NB4 (cell line): ENCODE data around the gene NBEAL2.

Experiments used
- MYC ChIP-seq: IDR thresholded peaks from 2 replicates; pipeline ENCODE4 v1.6.1; 2011; ENCODE audit warnings: low read depth, low read length
- POLR2A ChIP-seq: IDR thresholded peaks from 2 replicates; pipeline ENCODE4 v1.6.1; 2011; ENCODE audit warnings: mild to moderate bottlenecking; ENCODE audit not compliant: insufficient read length; ENCODE audit errors: extremely low read depth
- TF ChIP-seq, protein P1 (sequence below): IDR thresholded peaks from one replicate; pipeline ENCODE4 v1.5.1; 2012; ENCODE audit warnings: low read depth, low read length
- TF ChIP-seq, protein P2 (sequence below): IDR thresholded peaks from 2 replicates; pipeline ENCODE4 v1.6.1; 2011; ENCODE audit warnings: low read depth, low read length

DNA sequence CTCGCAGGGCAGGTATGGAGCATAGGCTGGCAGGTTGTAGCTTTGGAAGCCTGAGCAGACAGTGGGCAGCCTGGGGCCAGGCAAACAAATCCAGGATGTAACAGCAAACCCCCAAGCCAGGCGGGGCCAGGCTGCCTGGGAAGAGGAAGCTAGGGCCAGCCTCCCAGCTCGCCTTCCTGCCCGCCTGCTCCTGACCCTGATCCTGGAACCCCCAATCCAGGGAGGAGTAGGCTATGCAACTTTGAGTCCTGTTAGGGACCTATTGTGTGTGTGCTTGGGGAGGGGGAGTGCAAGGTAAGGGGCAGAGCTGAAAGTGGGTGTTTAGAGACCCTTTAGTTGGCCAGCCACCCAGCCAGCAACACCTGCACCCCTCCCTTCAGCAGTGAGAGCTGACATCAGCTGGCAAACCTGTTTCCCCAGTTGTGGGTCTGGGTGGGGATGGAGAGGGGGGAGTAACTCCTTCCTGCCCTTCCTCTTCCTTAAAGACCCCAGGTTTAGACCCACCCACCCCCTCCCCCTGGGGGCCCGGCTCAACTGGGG, 2.5 kb downstream of the NBEAL2 start:
- no peak for TF ChIP-seq MYC
- TF ChIP-seq, protein P1, sequence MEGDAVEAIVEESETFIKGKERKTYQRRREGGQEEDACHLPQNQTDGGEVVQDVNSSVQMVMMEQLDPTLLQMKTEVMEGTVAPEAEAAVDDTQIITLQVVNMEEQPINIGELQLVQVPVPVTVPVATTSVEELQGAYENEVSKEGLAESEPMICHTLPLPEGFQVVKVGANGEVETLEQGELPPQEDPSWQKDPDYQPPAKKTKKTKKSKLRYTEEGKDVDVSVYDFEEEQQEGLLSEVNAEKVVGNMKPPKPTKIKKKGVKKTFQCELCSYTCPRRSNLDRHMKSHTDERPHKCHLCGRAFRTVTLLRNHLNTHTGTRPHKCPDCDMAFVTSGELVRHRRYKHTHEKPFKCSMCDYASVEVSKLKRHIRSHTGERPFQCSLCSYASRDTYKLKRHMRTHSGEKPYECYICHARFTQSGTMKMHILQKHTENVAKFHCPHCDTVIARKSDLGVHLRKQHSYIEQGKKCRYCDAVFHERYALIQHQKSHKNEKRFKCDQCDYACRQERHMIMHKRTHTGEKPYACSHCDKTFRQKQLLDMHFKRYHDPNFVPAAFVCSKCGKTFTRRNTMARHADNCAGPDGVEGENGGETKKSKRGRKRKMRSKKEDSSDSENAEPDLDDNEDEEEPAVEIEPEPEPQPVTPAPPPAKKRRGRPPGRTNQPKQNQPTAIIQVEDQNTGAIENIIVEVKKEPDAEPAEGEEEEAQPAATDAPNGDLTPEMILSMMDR, result no peak
- TF ChIP-seq POLR2A, result no peak
- TF ChIP-seq, protein P2, sequence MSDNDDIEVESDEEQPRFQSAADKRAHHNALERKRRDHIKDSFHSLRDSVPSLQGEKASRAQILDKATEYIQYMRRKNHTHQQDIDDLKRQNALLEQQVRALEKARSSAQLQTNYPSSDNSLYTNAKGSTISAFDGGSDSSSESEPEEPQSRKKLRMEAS, result no peak
